GM18505 (cell line): ENCODE measurements around the gene HP.

Source experiments
- ATAC-seq: cut with Tn5 transposase; IDR thresholded peaks from one replicate; pipeline ENCODE4 v1.9.1; 2021; ENCODE audit not compliant: unreplicated experiment
- POLR2A ChIP-seq: IDR thresholded peaks from 4 replicates; pipeline ENCODE4 v1.6.1; 2011; ENCODE audit warnings: borderline replicate concordance; ENCODE audit not compliant: insufficient read depth, insufficient read length; ENCODE audit errors: extremely low read depth

The HP gene

GRCh38 chr16:72108353-72109102 lies 54.2 kb downstream of the HP start:
- ATAC-seq = no peak
- no peak for TF ChIP-seq POLR2A

- TF ChIP-seq POLR2A = no peak
- ATAC-seq = no peak
These were observed 55.0 kb downstream of the HP start for GRCh38 chr16:72109300-72109699.

- no peak for TF ChIP-seq POLR2A
- no peak for ATAC-seq
These were observed 55.7 kb downstream of the HP start for GRCh38 chr16:72109966-72110530.
